H9 (cell line): ENCODE results near the gene ZBTB26. TPM values are rescaled to one million over a fixed set of nuclear protein-coding genes. Genes with fewer than 3 reads are reported as not detected.

ENCODE experiments used
- DNase-seq: peaks from one replicate; pipeline ENCODE4 v3.0.0-alpha.2; 2017
- H2AFZ ChIP-seq: one replicate; pipeline ENCODE4 v1.6.1; 2013; ENCODE audit warnings: mild to moderate bottlenecking, low read length, control low read depth, moderate library complexity
- H2AK5ac ChIP-seq: 2 replicates; pipeline ENCODE4 v1.6.1; 2013; ENCODE audit warnings: low read length, control low read depth, mixed read lengths; ENCODE audit not compliant: insufficient read length
- H2BK120ac ChIP-seq: one replicate; pipeline ENCODE4 v1.6.1; 2013; ENCODE audit warnings: low read depth, mild to moderate bottlenecking, low read length, control low read depth, inconsistent platforms; ENCODE audit not compliant: poor library complexity, severe bottlenecking
- H2BK12ac ChIP-seq: 2 replicates; pipeline ENCODE4 v1.6.1; 2013; ENCODE audit warnings: low read length, control low read depth, mixed read lengths, low read depth; ENCODE audit not compliant: insufficient read length
- H2BK15ac ChIP-seq: 2 replicates; pipeline ENCODE4 v1.6.1; 2013; ENCODE audit warnings: low read depth, low read length, control low read depth
- H2BK20ac ChIP-seq: one replicate; pipeline ENCODE4 v1.6.1; 2013; ENCODE audit warnings: low read depth, mild to moderate bottlenecking, low read length, control low read depth, inconsistent platforms; ENCODE audit not compliant: poor library complexity, severe bottlenecking
- H2BK5ac ChIP-seq: 2 replicates; pipeline ENCODE4 v1.6.1; 2013; ENCODE audit warnings: low read length, control low read depth, mixed read lengths; ENCODE audit not compliant: insufficient read length
- H3K14ac ChIP-seq: 2 replicates; pipeline ENCODE4 v1.6.1; 2013; ENCODE audit warnings: low read length, control low read depth; ENCODE audit not compliant: insufficient read depth
- H3K18ac ChIP-seq: 2 replicates; pipeline ENCODE4 v1.6.1; 2013; ENCODE audit warnings: low read depth, mild to moderate bottlenecking, mixed read lengths, low read length, control low read depth; ENCODE audit not compliant: insufficient read length
- H3K23ac ChIP-seq: 2 replicates; pipeline ENCODE4 v1.6.1; 2013; ENCODE audit warnings: low read length, control low read depth, mixed read lengths, low read depth; ENCODE audit not compliant: insufficient read length
- H3K23me2 ChIP-seq: 2 replicates; pipeline ENCODE4 v1.6.1; 2013; ENCODE audit warnings: low read depth, mild to moderate bottlenecking, mixed read lengths, low read length, control low read depth; ENCODE audit not compliant: insufficient read length, poor library complexity, severe bottlenecking
- H3K27ac ChIP-seq: 2 replicates; pipeline ENCODE4 v1.5.1; 2013; ENCODE audit warnings: low read length, control low read depth, mixed read lengths, low read depth; ENCODE audit not compliant: insufficient read length
- H3K27me3 ChIP-seq: 2 replicates; pipeline ENCODE4 v1.6.1; 2013; ENCODE audit warnings: low read length, control low read depth, inconsistent platforms; ENCODE audit not compliant: insufficient read depth
- H3K4ac ChIP-seq: 2 replicates; pipeline ENCODE4 v1.6.1; 2013; ENCODE audit warnings: low read depth, mild to moderate bottlenecking, control low read depth, inconsistent platforms, low read length, moderate library complexity
- H3K4me1 ChIP-seq: 2 replicates; pipeline ENCODE4 v1.6.1; 2013; ENCODE audit warnings: low read length, control low read depth, inconsistent platforms; ENCODE audit not compliant: insufficient read depth
- H3K4me2 ChIP-seq: 2 replicates; pipeline ENCODE4 v1.6.1; 2013; ENCODE audit warnings: low read length, control low read depth, mixed read lengths; ENCODE audit not compliant: insufficient read length, insufficient read depth
- H3K56ac ChIP-seq: 2 replicates; pipeline ENCODE4 v1.6.1; 2013; ENCODE audit warnings: low read depth, mild to moderate bottlenecking, mixed read lengths, low read length, control low read depth; ENCODE audit not compliant: insufficient read length
- H3K79me1 ChIP-seq: 2 replicates; pipeline ENCODE4 v1.6.1; 2013; ENCODE audit warnings: low read depth, mild to moderate bottlenecking, moderate library complexity, low read length, control low read depth, inconsistent platforms; ENCODE audit not compliant: insufficient read depth, poor library complexity, severe bottlenecking
- H3K79me2 ChIP-seq: 2 replicates; pipeline ENCODE4 v1.6.1; 2013; ENCODE audit warnings: low read length, control low read depth, inconsistent platforms; ENCODE audit not compliant: insufficient read depth
- H3K9ac ChIP-seq: 2 replicates; pipeline ENCODE4 v1.6.1; 2013; ENCODE audit warnings: low read length, control low read depth, mixed read lengths; ENCODE audit not compliant: insufficient read length; ENCODE audit errors: extremely low read depth
- H3K9me3 ChIP-seq: one replicate; pipeline ENCODE4 v1.6.1; 2013; ENCODE audit warnings: low read depth, low read length, inconsistent platforms; ENCODE audit not compliant: control insufficient read depth
- H3T11ph ChIP-seq: one replicate; pipeline ENCODE4 v1.6.1; 2013; ENCODE audit warnings: mild to moderate bottlenecking, low read length, control low read depth, inconsistent platforms
- H4K20me1 ChIP-seq: one replicate; pipeline ENCODE4 v1.6.1; 2013; ENCODE audit not compliant: control insufficient read depth, insufficient read length, insufficient read depth
- H4K5ac ChIP-seq: 2 replicates; pipeline ENCODE4 v1.6.1; 2013; ENCODE audit warnings: low read depth, mild to moderate bottlenecking, mixed read lengths, low read length, control low read depth; ENCODE audit not compliant: insufficient read length
- H4K8ac ChIP-seq: replicated peaks from 2 replicates; pipeline ENCODE4 v1.6.1; 2013; ENCODE audit warnings: low read length, control low read depth, mixed read lengths, low read depth; ENCODE audit not compliant: insufficient read length
- H4K91ac ChIP-seq: 2 replicates; pipeline ENCODE4 v1.6.1; 2013; ENCODE audit warnings: low read depth, mild to moderate bottlenecking, moderate library complexity, mixed read lengths, low read length, control low read depth; ENCODE audit not compliant: insufficient read length
- H3K27ac Mint-ChIP-seq, 3 experiments: 2 replicates in 2 of 3; 3 replicates in 1 of 3; pipeline ENCODE4 v1.8.0; 2020 to 2021; ENCODE audit warnings: mixed read lengths in 3 of 3, mild to moderate bottlenecking in 1 of 3, moderate library complexity in 1 of 3
- H3K27me3 Mint-ChIP-seq: 2 replicates; pipeline ENCODE4 v1.8.0; 2021; ENCODE audit warnings: low read depth, mild to moderate bottlenecking, moderate library complexity, mixed read lengths
- H3K36me3 Mint-ChIP-seq, 3 experiments: 2 replicates in 2 of 3; 3 replicates in 1 of 3; pipeline ENCODE4 v1.8.0; 2020 to 2021; ENCODE audit warnings: low read depth in 3 of 3, mixed read lengths in 3 of 3; ENCODE audit not compliant: insufficient read depth in 1 of 3
- H3K4me1 Mint-ChIP-seq, 2 experiments: 2 replicates each; pipeline ENCODE4 v1.8.0; 2020; ENCODE audit warnings: mixed read lengths in 2 of 2
- H3K4me3 Mint-ChIP-seq, 2 experiments: 2 replicates in 1 of 2; 3 replicates in 1 of 2; pipeline ENCODE4 v1.8.0; 2020 to 2021; ENCODE audit warnings: mild to moderate bottlenecking in 2 of 2, mixed read lengths in 2 of 2, moderate library complexity in 1 of 2
- H3K9me3 Mint-ChIP-seq, 2 experiments: 2 replicates in 1 of 2; 3 replicates in 1 of 2; pipeline ENCODE4 v1.8.0; 2020; ENCODE audit warnings: mild to moderate bottlenecking in 2 of 2, mixed read lengths in 2 of 2, moderate library complexity in 1 of 2
- CTCF ChIP-seq: fragments of 200-600 bp; sonication (generic); conservative IDR thresholded peaks from 3 replicates; pipeline ENCODE4 v1.8.0; 2021; ENCODE audit warnings: antibody characterized with exemption, mild to moderate bottlenecking
- WGBS: extraction: QIAGEN DNeasy Blood & Tissue Kit; methylation state at CpG from one replicate; pipeline ENCODE4 v1.1.7; 2013; ENCODE audit warnings: missing lambda C conversion rate, low lambda C conversion rate, mixed read lengths; ENCODE audit not compliant: insufficient read length; ENCODE audit errors: extremely low coverage; 5-methylcytosine and 5-hydroxymethylcytosine counted together
- total RNA-seq: library from RNA; stranded (reverse); gene quantifications from 2 replicates; pipeline ENCODE4 v1.2.1, GENCODE V29; 2021

ZBTB26 gene
- total RNA-seq, 1 experiment from 2014 or later: 5.8 TPM

- no peak for DNase-seq
- Mint-ChIP-seq H3K27ac (peak overlapping the region in 2 of 3 experiments; percentile 33 to 91; a peak in 4 of 7 replicates), H3K4me3 (no peak overlapping the region), H3K9me3 (no peaks in the 10 kb centered on the region), H3K27me3 (no peaks in the 10 kb centered on the region), H3K36me3 (peaks cover 0 to 4% (median 0%) of the 10 kb centered on the region in 3 experiments; a peak in 2 of 7 replicates), H3K4me1 (peaks cover 22 to 39% of the 10 kb centered on the region in 2 experiments)
- no peak overlapping the region for H4K91ac ChIP-seq
- no peak overlapping the region for H3K9ac ChIP-seq
- H3K79me2 ChIP-seq: peaks cover 26% of the 10 kb centered on the region
- peaks cover 9% of the 10 kb centered on the region for H3K79me1 ChIP-seq
- no peak overlapping the region for H3K23ac ChIP-seq
- H2BK5ac ChIP-seq: no peak overlapping the region
- H2AFZ ChIP-seq: no peak overlapping the region
- H3K4me1 ChIP-seq: no peaks in the 10 kb centered on the region
- no peak overlapping the region for H3T11ph ChIP-seq
- H4K5ac ChIP-seq: no peak overlapping the region
- no peak overlapping the region for H2BK120ac ChIP-seq
- H4K8ac ChIP-seq: no peak overlapping the region
- H3K4ac ChIP-seq: no peak overlapping the region
- no peak overlapping the region for H2BK12ac ChIP-seq
- H2AK5ac ChIP-seq: no peak overlapping the region
- H3K56ac ChIP-seq: no peak overlapping the region
- no peak overlapping the region for H2BK15ac ChIP-seq
- H3K18ac ChIP-seq: no peak overlapping the region
- H3K4me2 ChIP-seq: no peak overlapping the region
- no peaks in the 10 kb centered on the region for H3K27me3 ChIP-seq
- no peak overlapping the region for H2BK20ac ChIP-seq
- H3K27ac ChIP-seq: no peak overlapping the region
- TF ChIP-seq CTCF: no peak
- no peak overlapping the region for H3K14ac ChIP-seq
- H3K23me2 ChIP-seq: no peaks in the 10 kb centered on the region
- WGBS: 100% methylated on average over 1 of the region's 1 CpG
- H4K20me1 ChIP-seq: no peaks in the 10 kb centered on the region
- H3K9me3 ChIP-seq: no peaks in the 10 kb centered on the region
Observed at GRCh38 chr9:122951056-122951455, 19.7 kb upstream of the ZBTB26 start.
